H9 (cell line): ENCODE data around the gene RBM19. TPM values are rescaled to one million over a fixed set of nuclear protein-coding genes. Genes with fewer than 3 reads are reported as not detected.

ENCODE experiments used
- DNase-seq: peaks from one replicate; pipeline ENCODE4 v3.0.0-alpha.2; 2017
- H2AFZ ChIP-seq: one replicate; pipeline ENCODE4 v1.6.1; 2013; ENCODE audit warnings: mild to moderate bottlenecking, low read length, control low read depth, moderate library complexity
- H2AK5ac ChIP-seq: 2 replicates; pipeline ENCODE4 v1.6.1; 2013; ENCODE audit warnings: low read length, control low read depth, mixed read lengths; ENCODE audit not compliant: insufficient read length
- H2BK120ac ChIP-seq: one replicate; pipeline ENCODE4 v1.6.1; 2013; ENCODE audit warnings: low read depth, mild to moderate bottlenecking, low read length, control low read depth, inconsistent platforms; ENCODE audit not compliant: poor library complexity, severe bottlenecking
- H2BK12ac ChIP-seq: 2 replicates; pipeline ENCODE4 v1.6.1; 2013; ENCODE audit warnings: low read length, control low read depth, mixed read lengths, low read depth; ENCODE audit not compliant: insufficient read length
- H2BK15ac ChIP-seq: 2 replicates; pipeline ENCODE4 v1.6.1; 2013; ENCODE audit warnings: low read depth, low read length, control low read depth
- H2BK20ac ChIP-seq: one replicate; pipeline ENCODE4 v1.6.1; 2013; ENCODE audit warnings: low read depth, mild to moderate bottlenecking, low read length, control low read depth, inconsistent platforms; ENCODE audit not compliant: poor library complexity, severe bottlenecking
- H2BK5ac ChIP-seq: 2 replicates; pipeline ENCODE4 v1.6.1; 2013; ENCODE audit warnings: low read length, control low read depth, mixed read lengths; ENCODE audit not compliant: insufficient read length
- H3K14ac ChIP-seq: 2 replicates; pipeline ENCODE4 v1.6.1; 2013; ENCODE audit warnings: low read length, control low read depth; ENCODE audit not compliant: insufficient read depth
- H3K18ac ChIP-seq: 2 replicates; pipeline ENCODE4 v1.6.1; 2013; ENCODE audit warnings: low read depth, mild to moderate bottlenecking, mixed read lengths, low read length, control low read depth; ENCODE audit not compliant: insufficient read length
- H3K23ac ChIP-seq: 2 replicates; pipeline ENCODE4 v1.6.1; 2013; ENCODE audit warnings: low read length, control low read depth, mixed read lengths, low read depth; ENCODE audit not compliant: insufficient read length
- H3K23me2 ChIP-seq: 2 replicates; pipeline ENCODE4 v1.6.1; 2013; ENCODE audit warnings: low read depth, mild to moderate bottlenecking, mixed read lengths, low read length, control low read depth; ENCODE audit not compliant: insufficient read length, poor library complexity, severe bottlenecking
- H3K27ac ChIP-seq: 2 replicates; pipeline ENCODE4 v1.5.1; 2013; ENCODE audit warnings: low read length, control low read depth, mixed read lengths, low read depth; ENCODE audit not compliant: insufficient read length
- H3K27me3 ChIP-seq: 2 replicates; pipeline ENCODE4 v1.6.1; 2013; ENCODE audit warnings: low read length, control low read depth, inconsistent platforms; ENCODE audit not compliant: insufficient read depth
- H3K4ac ChIP-seq: 2 replicates; pipeline ENCODE4 v1.6.1; 2013; ENCODE audit warnings: low read depth, mild to moderate bottlenecking, control low read depth, inconsistent platforms, low read length, moderate library complexity
- H3K4me1 ChIP-seq: 2 replicates; pipeline ENCODE4 v1.6.1; 2013; ENCODE audit warnings: low read length, control low read depth, inconsistent platforms; ENCODE audit not compliant: insufficient read depth
- H3K4me2 ChIP-seq: 2 replicates; pipeline ENCODE4 v1.6.1; 2013; ENCODE audit warnings: low read length, control low read depth, mixed read lengths; ENCODE audit not compliant: insufficient read length, insufficient read depth
- H3K56ac ChIP-seq: 2 replicates; pipeline ENCODE4 v1.6.1; 2013; ENCODE audit warnings: low read depth, mild to moderate bottlenecking, mixed read lengths, low read length, control low read depth; ENCODE audit not compliant: insufficient read length
- H3K79me1 ChIP-seq: 2 replicates; pipeline ENCODE4 v1.6.1; 2013; ENCODE audit warnings: low read depth, mild to moderate bottlenecking, moderate library complexity, low read length, control low read depth, inconsistent platforms; ENCODE audit not compliant: insufficient read depth, poor library complexity, severe bottlenecking
- H3K79me2 ChIP-seq: 2 replicates; pipeline ENCODE4 v1.6.1; 2013; ENCODE audit warnings: low read length, control low read depth, inconsistent platforms; ENCODE audit not compliant: insufficient read depth
- H3K9ac ChIP-seq: 2 replicates; pipeline ENCODE4 v1.6.1; 2013; ENCODE audit warnings: low read length, control low read depth, mixed read lengths; ENCODE audit not compliant: insufficient read length; ENCODE audit errors: extremely low read depth
- H3K9me3 ChIP-seq: one replicate; pipeline ENCODE4 v1.6.1; 2013; ENCODE audit warnings: low read depth, low read length, inconsistent platforms; ENCODE audit not compliant: control insufficient read depth
- H3T11ph ChIP-seq: one replicate; pipeline ENCODE4 v1.6.1; 2013; ENCODE audit warnings: mild to moderate bottlenecking, low read length, control low read depth, inconsistent platforms
- H4K20me1 ChIP-seq: one replicate; pipeline ENCODE4 v1.6.1; 2013; ENCODE audit not compliant: control insufficient read depth, insufficient read length, insufficient read depth
- H4K5ac ChIP-seq: 2 replicates; pipeline ENCODE4 v1.6.1; 2013; ENCODE audit warnings: low read depth, mild to moderate bottlenecking, mixed read lengths, low read length, control low read depth; ENCODE audit not compliant: insufficient read length
- H4K8ac ChIP-seq: replicated peaks from 2 replicates; pipeline ENCODE4 v1.6.1; 2013; ENCODE audit warnings: low read length, control low read depth, mixed read lengths, low read depth; ENCODE audit not compliant: insufficient read length
- H4K91ac ChIP-seq: 2 replicates; pipeline ENCODE4 v1.6.1; 2013; ENCODE audit warnings: low read depth, mild to moderate bottlenecking, moderate library complexity, mixed read lengths, low read length, control low read depth; ENCODE audit not compliant: insufficient read length
- H3K27ac Mint-ChIP-seq, 3 experiments: 2 replicates in 2 of 3; 3 replicates in 1 of 3; pipeline ENCODE4 v1.8.0; 2020 to 2021; ENCODE audit warnings: mixed read lengths in 3 of 3, mild to moderate bottlenecking in 1 of 3, moderate library complexity in 1 of 3
- H3K27me3 Mint-ChIP-seq: 2 replicates; pipeline ENCODE4 v1.8.0; 2021; ENCODE audit warnings: low read depth, mild to moderate bottlenecking, moderate library complexity, mixed read lengths
- H3K36me3 Mint-ChIP-seq, 3 experiments: 2 replicates in 2 of 3; 3 replicates in 1 of 3; pipeline ENCODE4 v1.8.0; 2020 to 2021; ENCODE audit warnings: low read depth in 3 of 3, mixed read lengths in 3 of 3; ENCODE audit not compliant: insufficient read depth in 1 of 3
- H3K4me1 Mint-ChIP-seq, 2 experiments: 2 replicates each; pipeline ENCODE4 v1.8.0; 2020; ENCODE audit warnings: mixed read lengths in 2 of 2
- H3K4me3 Mint-ChIP-seq, 2 experiments: 2 replicates in 1 of 2; 3 replicates in 1 of 2; pipeline ENCODE4 v1.8.0; 2020 to 2021; ENCODE audit warnings: mild to moderate bottlenecking in 2 of 2, mixed read lengths in 2 of 2, moderate library complexity in 1 of 2
- H3K9me3 Mint-ChIP-seq, 2 experiments: 2 replicates in 1 of 2; 3 replicates in 1 of 2; pipeline ENCODE4 v1.8.0; 2020; ENCODE audit warnings: mild to moderate bottlenecking in 2 of 2, mixed read lengths in 2 of 2, moderate library complexity in 1 of 2
- CTCF ChIP-seq: fragments of 200-600 bp; sonication (generic); conservative IDR thresholded peaks from 3 replicates; pipeline ENCODE4 v1.8.0; 2021; ENCODE audit warnings: antibody characterized with exemption, mild to moderate bottlenecking
- WGBS: extraction: QIAGEN DNeasy Blood & Tissue Kit; methylation state at CpG from one replicate; pipeline ENCODE4 v1.1.7; 2013; ENCODE audit warnings: missing lambda C conversion rate, low lambda C conversion rate, mixed read lengths; ENCODE audit not compliant: insufficient read length; ENCODE audit errors: extremely low coverage; 5-methylcytosine and 5-hydroxymethylcytosine counted together
- total RNA-seq: library from RNA; stranded (reverse); gene quantifications from 2 replicates; pipeline ENCODE4 v1.2.1, GENCODE V29; 2021

RBM19 gene
- total RNA-seq, 1 experiment from 2014 or later, result 32.2 TPM

GRCh38 chr12:113847856-113848255, 118.3 kb downstream of the RBM19 start:
- Histone ChIP-seq H3K23me2 (no peaks in the 10 kb centered on the region), H4K8ac (no peak overlapping the region), H3K79me2 (no peaks in the 10 kb centered on the region), H4K20me1 (no peaks in the 10 kb centered on the region), H3K18ac (no peak overlapping the region), H2AK5ac (no peak overlapping the region), H3K4me1 (no peaks in the 10 kb centered on the region), H3K4me2 (no peak overlapping the region), H3K27me3 (no peaks in the 10 kb centered on the region), H4K91ac (no peak overlapping the region), H3K23ac (no peak overlapping the region), H3K4ac (no peak overlapping the region), H2BK20ac (no peak overlapping the region), H3K79me1 (no peaks in the 10 kb centered on the region), H2BK5ac (no peak overlapping the region), H2BK12ac (no peak overlapping the region), H3K14ac (no peak overlapping the region), H2AFZ (no peak overlapping the region), H4K5ac (no peak overlapping the region), H3K9ac (no peak overlapping the region), H3K56ac (no peak overlapping the region), H3T11ph (no peak overlapping the region), H2BK120ac (no peak overlapping the region), H3K9me3 (no peaks in the 10 kb centered on the region), H3K27ac (no peak overlapping the region), H2BK15ac (no peak overlapping the region)
- peak overlapping the region in 1 of 3 experiments; percentile 3; a peak in 1 of 7 replicates for H3K27ac Mint-ChIP-seq
- peaks cover 4 to 11% (median 5%) of the 10 kb centered on the region in 3 experiments; a peak in 4 of 7 replicates for H3K36me3 Mint-ChIP-seq
- no peaks in the 10 kb centered on the region for H3K9me3 Mint-ChIP-seq
- no peak for DNase-seq
- H3K4me3 Mint-ChIP-seq, result no peak overlapping the region
- H3K4me1 Mint-ChIP-seq, result peaks cover 3 to 13% of the 10 kb centered on the region in 2 experiments; a peak in 3 of 4 replicates
- no peaks in the 10 kb centered on the region for H3K27me3 Mint-ChIP-seq
- no peak for TF ChIP-seq CTCF
- WGBS, result no CpG with 5 or more reads among the region's 3 CpGs
